ENCODE measurements around the gene HEPACAM. TPM values are rescaled to one million over a fixed set of nuclear protein-coding genes. Genes with fewer than 3 reads are reported as not detected.

HEPACAM gene
- total RNA-seq, 2 donors from 2014 or later, result 0.26 to 7.9 TPM

DNA sequence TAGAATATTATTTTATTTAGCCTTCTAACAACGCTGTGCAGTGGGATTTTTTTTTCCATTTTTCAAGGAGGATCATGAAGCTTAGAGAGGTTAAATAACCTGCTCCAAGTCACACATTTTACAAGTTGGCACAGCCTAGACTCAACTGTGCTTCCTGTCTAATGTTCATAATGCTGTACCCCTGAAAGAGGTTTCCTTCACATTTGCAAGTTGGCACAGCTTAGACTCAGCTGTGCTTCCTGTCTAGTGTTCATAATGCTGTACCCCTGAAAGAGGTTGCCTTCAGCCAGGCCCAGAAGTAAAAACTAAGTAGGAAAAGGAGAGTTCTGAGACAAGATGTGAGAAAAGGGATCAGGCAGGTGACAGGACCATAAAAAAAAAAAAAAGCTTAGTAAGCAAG lies 7.9 kb upstream of the HEPACAM start:
- ATAC-seq (no peak), DNase-seq (no peak)
- no peaks in the 10 kb centered on the region for H3K36me3 ChIP-seq (replicated peaks in 1 of 2; ENCODE audit: insufficient read depth in 1 of 2, low read depth in 2 of 2)
- WGBS, 2 donors, result 37 to 46% methylated on average over 1 of the region's 1 CpG
- H3K4me3 ChIP-seq, result no peak overlapping the region
- H3K4me1 ChIP-seq, result no peaks in the 10 kb centered on the region
- intact Hi-C loops (cut with DNase I), result no loop called here
- H3K27me3 ChIP-seq, result no peaks in the 10 kb centered on the region
- TF ChIP-seq, protein P1, sequence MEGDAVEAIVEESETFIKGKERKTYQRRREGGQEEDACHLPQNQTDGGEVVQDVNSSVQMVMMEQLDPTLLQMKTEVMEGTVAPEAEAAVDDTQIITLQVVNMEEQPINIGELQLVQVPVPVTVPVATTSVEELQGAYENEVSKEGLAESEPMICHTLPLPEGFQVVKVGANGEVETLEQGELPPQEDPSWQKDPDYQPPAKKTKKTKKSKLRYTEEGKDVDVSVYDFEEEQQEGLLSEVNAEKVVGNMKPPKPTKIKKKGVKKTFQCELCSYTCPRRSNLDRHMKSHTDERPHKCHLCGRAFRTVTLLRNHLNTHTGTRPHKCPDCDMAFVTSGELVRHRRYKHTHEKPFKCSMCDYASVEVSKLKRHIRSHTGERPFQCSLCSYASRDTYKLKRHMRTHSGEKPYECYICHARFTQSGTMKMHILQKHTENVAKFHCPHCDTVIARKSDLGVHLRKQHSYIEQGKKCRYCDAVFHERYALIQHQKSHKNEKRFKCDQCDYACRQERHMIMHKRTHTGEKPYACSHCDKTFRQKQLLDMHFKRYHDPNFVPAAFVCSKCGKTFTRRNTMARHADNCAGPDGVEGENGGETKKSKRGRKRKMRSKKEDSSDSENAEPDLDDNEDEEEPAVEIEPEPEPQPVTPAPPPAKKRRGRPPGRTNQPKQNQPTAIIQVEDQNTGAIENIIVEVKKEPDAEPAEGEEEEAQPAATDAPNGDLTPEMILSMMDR (IDR thresholded peaks at IDR 0.05), result no peak
- TF ChIP-seq POLR2A (IDR thresholded peaks at IDR 0.05), result no peak
- H3K9me3 ChIP-seq, result no peaks in the 10 kb centered on the region
- H3K27ac ChIP-seq, result no peak overlapping the region

DNA sequence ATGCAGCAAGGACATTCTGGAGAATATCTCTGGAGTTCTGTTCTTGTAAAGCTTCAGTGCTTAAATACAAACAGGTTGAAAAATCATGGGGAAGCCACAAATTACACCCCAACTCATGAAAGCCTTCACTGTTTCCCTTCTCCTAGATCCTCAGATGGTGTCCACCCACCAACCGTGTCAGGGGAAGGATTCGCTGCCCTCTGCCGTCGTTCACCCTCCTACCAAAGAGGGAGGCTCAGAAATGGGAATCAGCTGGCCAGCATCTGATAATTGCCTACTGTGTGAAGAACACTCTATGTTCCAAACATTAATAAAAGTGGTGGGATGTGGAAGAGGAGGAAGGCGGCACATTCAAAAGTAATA lies 7.4 kb upstream of the HEPACAM start:
- ATAC-seq, result no peak
- H3K4me3 ChIP-seq, result no peak overlapping the region
- no peaks in the 10 kb centered on the region for H3K4me1 ChIP-seq
- no peaks in the 10 kb centered on the region for H3K9me3 ChIP-seq
- H3K27ac ChIP-seq, result no peak overlapping the region
- no peaks in the 10 kb centered on the region for H3K36me3 ChIP-seq (replicated peaks in 1 of 2; ENCODE audit: insufficient read depth in 1 of 2, low read depth in 2 of 2)
- WGBS, 2 donors, result 58 to 60% methylated on average over 5 of the region's 5 CpGs
- intact Hi-C loops (cut with DNase I), result no loop called here
- no peaks in the 10 kb centered on the region for H3K27me3 ChIP-seq
- TF ChIP-seq POLR2A (IDR thresholded peaks at IDR 0.05), result no peak
- TF ChIP-seq, protein P1 (IDR thresholded peaks at IDR 0.05), result no peak
- DNase-seq, result no peak

DNA sequence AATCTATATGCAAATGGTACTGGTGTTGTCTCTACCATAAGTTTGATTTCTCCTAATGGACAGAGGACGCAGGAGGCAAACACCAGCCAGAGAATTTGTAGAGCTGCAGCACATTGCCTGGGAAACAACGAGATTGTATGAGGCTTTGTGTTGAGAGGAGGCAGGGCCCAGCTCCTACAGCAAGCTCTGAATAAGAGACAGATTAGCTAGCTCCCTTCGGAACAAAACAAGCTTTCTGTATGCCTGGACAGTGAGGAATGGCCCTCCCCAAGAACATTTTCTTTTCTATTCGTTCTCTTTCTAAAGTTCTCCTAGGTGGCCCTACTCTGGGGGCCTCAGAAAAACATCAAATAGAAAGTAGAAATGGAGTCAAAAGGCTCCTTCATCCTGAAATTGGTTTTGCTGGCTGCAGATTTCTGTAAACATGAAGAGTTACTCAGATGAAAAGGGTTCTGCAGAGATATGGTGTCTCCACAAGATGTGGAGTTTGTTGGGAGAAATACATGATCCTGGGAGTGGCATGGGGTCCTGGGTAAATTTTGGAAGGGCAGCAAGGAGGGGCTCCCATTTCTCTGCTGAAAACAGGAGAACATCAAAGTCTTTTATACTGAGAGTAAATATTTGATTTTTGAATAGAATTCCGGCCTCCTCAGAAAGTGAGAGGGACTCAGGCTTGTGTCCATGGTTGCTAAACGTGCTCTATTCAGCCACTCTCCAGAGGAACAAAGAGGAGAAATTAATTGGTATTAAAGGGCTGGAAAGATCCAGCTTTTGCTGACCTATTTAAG lies 6.8 kb upstream of the HEPACAM start:
- TF ChIP-seq, protein P1 (IDR thresholded peaks at IDR 0.05), result no peak
- no peak for TF ChIP-seq POLR2A (IDR thresholded peaks at IDR 0.05)
- intact Hi-C loops (cut with DNase I), result no loop called here
- no peak overlapping the region for H3K27ac ChIP-seq
- H3K27me3 ChIP-seq, result no peaks in the 10 kb centered on the region
- no peak for ATAC-seq
- DNase-seq, result no peak
- 43 to 45% methylated on average over 6 of the region's 6 CpGs for WGBS, 2 donors
- no peaks in the 10 kb centered on the region for H3K36me3 ChIP-seq (replicated peaks in 1 of 2; ENCODE audit: insufficient read depth in 1 of 2, low read depth in 2 of 2)
- H3K4me1 ChIP-seq, result no peaks in the 10 kb centered on the region
- H3K9me3 ChIP-seq, result no peaks in the 10 kb centered on the region
- H3K4me3 ChIP-seq, result no peak overlapping the region

DNA sequence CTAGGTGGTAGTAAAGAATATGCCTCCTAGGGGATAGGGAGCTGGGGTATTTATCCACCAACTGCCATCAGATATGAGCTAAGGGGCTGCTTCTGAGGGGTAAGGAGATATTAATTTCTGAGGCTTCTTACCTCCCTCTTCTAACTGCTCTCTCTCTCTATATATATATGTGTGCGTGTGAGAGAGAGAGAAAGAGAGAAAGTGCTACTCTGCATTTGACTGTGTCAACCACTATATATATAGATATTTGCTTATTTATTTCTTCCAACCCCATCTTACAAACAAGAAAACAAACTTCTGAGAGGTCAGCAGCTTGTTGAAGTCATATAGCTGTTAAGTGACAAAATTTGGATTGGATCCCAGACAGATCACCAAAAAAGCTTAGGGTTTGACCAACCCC lies 5.9 kb upstream of the HEPACAM start:
- no peak for DNase-seq
- H3K9me3 ChIP-seq, result no peaks in the 10 kb centered on the region
- ATAC-seq, result no peak
- H3K27ac ChIP-seq, result no peak overlapping the region
- H3K4me1 ChIP-seq, result no peaks in the 10 kb centered on the region
- intact Hi-C loops (cut with DNase I), result no loop called here
- 65 to 80% methylated on average over 1 of the region's 1 CpG for WGBS, 2 donors
- no peak for TF ChIP-seq POLR2A (IDR thresholded peaks at IDR 0.05)
- TF ChIP-seq, protein P1 (IDR thresholded peaks at IDR 0.05), result no peak
- H3K27me3 ChIP-seq, result no peaks in the 10 kb centered on the region
- H3K4me3 ChIP-seq, result no peak overlapping the region
- no peaks in the 10 kb centered on the region for H3K36me3 ChIP-seq (replicated peaks in 1 of 2; ENCODE audit: insufficient read depth in 1 of 2, low read depth in 2 of 2)

DNA sequence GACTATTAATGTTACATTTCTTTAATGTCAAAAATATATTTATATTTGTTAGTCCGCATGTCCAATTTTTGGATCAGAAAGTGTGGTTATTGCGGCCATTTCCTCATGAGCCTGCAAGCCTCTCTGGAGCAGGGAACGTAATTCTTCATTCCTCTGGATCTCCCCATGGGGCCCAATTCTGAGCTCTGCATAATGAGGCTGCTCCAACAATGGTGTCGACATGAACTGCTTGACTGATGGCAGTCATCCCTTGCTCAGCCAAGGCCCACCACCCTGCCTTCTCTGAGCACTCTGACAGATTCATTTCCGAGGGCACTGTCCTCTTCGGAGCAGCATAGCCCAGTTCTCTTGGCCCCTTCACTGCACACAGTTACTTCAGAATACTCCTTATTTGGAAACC lies 3.1 kb upstream of the HEPACAM start:
- H3K36me3 ChIP-seq (replicated peaks in 1 of 2; ENCODE audit: insufficient read depth in 1 of 2, low read depth in 2 of 2), result no peaks in the 10 kb centered on the region
- DNase-seq (no peak), ATAC-seq (no peak)
- H3K9me3 ChIP-seq, result no peaks in the 10 kb centered on the region
- 60 to 70% methylated on average over 6 of the region's 6 CpGs for WGBS, 2 donors
- intact Hi-C loops (cut with DNase I), result no loop called here
- no peaks in the 10 kb centered on the region for H3K4me1 ChIP-seq
- H3K4me3 ChIP-seq, result no peak overlapping the region
- TF ChIP-seq POLR2A (IDR thresholded peaks at IDR 0.05), result no peak
- TF ChIP-seq, protein P1 (IDR thresholded peaks at IDR 0.05), result no peak
- H3K27ac ChIP-seq, result no peak overlapping the region
- H3K27me3 ChIP-seq, result no peaks in the 10 kb centered on the region

Measured in body of pancreas (tissue), 4 donors.